Left cardiac atrium (tissue), 4 donors: Measurements from ENCODE around the gene ST7. TPM values are rescaled to one million over a fixed set of nuclear protein-coding genes. Genes with fewer than 3 reads are reported as not detected.

Experiments
- ATAC-seq, 2 donors: fragments of 200-7000 bp; cut with Tn5 transposase; one replicate each; pipeline ENCODE4 v1.9.1; 2020; ENCODE audit warnings: mild to moderate bottlenecking in 2 of 2, moderate library complexity in 2 of 2
- DNase-seq: peaks from one replicate; pipeline ENCODE4 v3.0.0-alpha.2; 2020
- intact Hi-C, 2 donors: fragments of 100-400 bp; cut with DNase I; formaldehyde crosslinking; loops; one replicate each; pipeline versions ENCODE4 v1.14.1 to v1.15.1; 2022 to 2023
- total RNA-seq, 2 donors: library from RNA; stranded (reverse); fragmentation: NEBNext Ultra II Directional; extraction: Animal tissue kit (Norgen Biotek cat#: 25700); gene quantifications; one replicate each; pipeline ENCODE4 v1.2.1, GENCODE V29; 2021
- donor health status: DM: no; HTN: yes; CAD: no.
- donor health status: DM: no; HTN: yes; CAD: no; lungs with severe emphysema.
- donor health status: DM: yes; HTN: yes; CAD: no.
- donor health status: Dilated cardiomyopathy.

ST7 gene
- total RNA-seq, 2 donors from 2014 or later = 27.5 to 33.1 TPM

- DNase-seq = no peak
- intact Hi-C loops = no loop called here
- no peak for ATAC-seq
Observed at GRCh38 chr7:117036053-117036669, 82.9 kb downstream of the ST7 start.

GRCh38 chr7:117036836-117037235 is 83.5 kb downstream of the ST7 start:
- intact Hi-C loops = no loop called here
- ATAC-seq (peak in 1 of 2 donors; percentile 41), DNase-seq (no peak)

GRCh38 chr7:117038408-117038807 is 85.1 kb downstream of the ST7 start:
- intact Hi-C loops = no loop called here
- DNase-seq (no peak), ATAC-seq (no peak)

GRCh38 chr7:117041007-117041406 is 87.7 kb downstream of the ST7 start:
- intact Hi-C loops = no loop called here
- DNase-seq (no peak), ATAC-seq (no peak)

- ATAC-seq = no peak
- intact Hi-C loops = no loop called here
Observed at GRCh38 chr7:117041822-117042221, 88.5 kb downstream of the ST7 start.

GRCh38 chr7:117043108-117043825 is 90.0 kb downstream of the ST7 start:
- ATAC-seq = no peak
- no peak for DNase-seq
- intact Hi-C loops = no loop called here

More at GRCh38 chr7:117041822-117042221, 88.5 kb downstream of the ST7 start:
- no peak for DNase-seq

- DNase-seq (no peak), ATAC-seq (no peak)
- intact Hi-C loops = no loop called here
Observed at GRCh38 chr7:117044664-117045063, 91.4 kb downstream of the ST7 start.

GRCh38 chr7:117045927-117046710 is 92.8 kb downstream of the ST7 start:
- ATAC-seq = no peak
- no peak for DNase-seq
- intact Hi-C loops = no loop called here

GRCh38 chr7:117047496-117047895 is 94.2 kb downstream of the ST7 start:
- DNase-seq (no peak), ATAC-seq (no peak)
- intact Hi-C loops = no loop called here

- DNase-seq (no peak), ATAC-seq (no peak)
- intact Hi-C loops = no loop called here
Observed at GRCh38 chr7:117048114-117048866, 95.0 kb downstream of the ST7 start.

GRCh38 chr7:117048882-117049281 is 95.6 kb downstream of the ST7 start:
- intact Hi-C loops = no loop called here
- no peak for ATAC-seq
- DNase-seq = no peak

GRCh38 chr7:117051808-117052207 is 98.5 kb downstream of the ST7 start:
- DNase-seq (no peak), ATAC-seq (no peak)
- intact Hi-C loops = no loop called here

- intact Hi-C loops = no loop called here
- ATAC-seq (peak in 1 of 2 donors; percentile 23), DNase-seq (no peak)
Observed at GRCh38 chr7:117053432-117053831, 100.1 kb downstream of the ST7 start.

GRCh38 chr7:117061751-117062150 is 108.5 kb downstream of the ST7 start:
- DNase-seq (no peak), ATAC-seq (no peak)
- intact Hi-C loops = no loop called here

- ATAC-seq = no peak
- no peak for DNase-seq
- intact Hi-C loops = no loop called here
Observed at GRCh38 chr7:117062300-117062699, 109.0 kb downstream of the ST7 start.

- ATAC-seq = no peak
- DNase-seq = no peak
- intact Hi-C loops = no loop called here
Observed at GRCh38 chr7:117064688-117065087, 111.4 kb downstream of the ST7 start.

- ATAC-seq = no peak
- intact Hi-C loops = no loop called here
- no peak for DNase-seq
Observed at GRCh38 chr7:117065571-117066150, 112.4 kb downstream of the ST7 start.

- DNase-seq (no peak), ATAC-seq (peak in 1 of 2 donors; percentile 66)
- intact Hi-C loops = no loop called here
Observed at GRCh38 chr7:117066668-117067067, 113.4 kb downstream of the ST7 start.

- intact Hi-C loops = no loop called here
- DNase-seq (no peak), ATAC-seq (no peak)
Observed at GRCh38 chr7:117067340-117067739, 114.0 kb downstream of the ST7 start.
